Stimulated activated CD4-positive, alpha-beta T cell treated with anti-CD3 and anti-CD28 coated beads, Interleukin-4, amount 100 ng/mL, for 1 hour (primary cell): ENCODE results near the gene SLCO2A1.
"Not testable (repeated sequence)": the region's sequence is repeated elsewhere in the genome, so short reads cannot be mapped to it uniquely, and the experiment has no call there.

Source experiments
- DNase-seq: peaks from one replicate; pipeline ENCODE4 v3.0.0-alpha.2; 2020

The SLCO2A1 gene

GRCh38 chr3:134029734-134030378 is at the start of gene SLCO2A1:
Gene SLCO2A1 (minus strand): TSS chr3:134029925. CDS start chr3:134029802, 123 bp downstream.
- peak; percentile 4 for DNase-seq

- DNase-seq: no peak
Measured at GRCh38 chr3:134079111-134079547, 49.4 kb upstream of the SLCO2A1 start.

- DNase-seq: no peak
Measured at GRCh38 chr3:134078169-134078831, 48.6 kb upstream of the SLCO2A1 start.

GRCh38 chr3:134077649-134078161 is 48.0 kb upstream of the SLCO2A1 start:
- no peak for DNase-seq

GRCh38 chr3:134076851-134077250 is 47.1 kb upstream of the SLCO2A1 start:
- DNase-seq: no peak

- DNase-seq: no peak
Measured at GRCh38 chr3:134075846-134076245, 46.1 kb upstream of the SLCO2A1 start.

- DNase-seq: no peak
Measured at GRCh38 chr3:134075568-134075825, 45.8 kb upstream of the SLCO2A1 start.

GRCh38 chr3:134074790-134075567 is 45.3 kb upstream of the SLCO2A1 start:
- no peak for DNase-seq

GRCh38 chr3:134074001-134074789 is 44.5 kb upstream of the SLCO2A1 start:
- no peak for DNase-seq

GRCh38 chr3:134073583-134073945 is 43.8 kb upstream of the SLCO2A1 start:
- DNase-seq: no peak

- no peak for DNase-seq
Measured at GRCh38 chr3:134072881-134073582, 43.3 kb upstream of the SLCO2A1 start.

GRCh38 chr3:134070281-134070680 is 40.6 kb upstream of the SLCO2A1 start:
- DNase-seq: not testable (repeated sequence)

- DNase-seq: no peak
Measured at GRCh38 chr3:134068429-134068828, 38.7 kb upstream of the SLCO2A1 start.

- no peak for DNase-seq
Measured at GRCh38 chr3:134067531-134068161, 37.9 kb upstream of the SLCO2A1 start.

- no peak for DNase-seq
Measured at GRCh38 chr3:134066651-134067530, 37.2 kb upstream of the SLCO2A1 start.

- DNase-seq: no peak
Measured at GRCh38 chr3:134066158-134066541, 36.4 kb upstream of the SLCO2A1 start.

- DNase-seq: no peak
Measured at GRCh38 chr3:134065252-134066157, 35.8 kb upstream of the SLCO2A1 start.

GRCh38 chr3:134064081-134064480 is 34.4 kb upstream of the SLCO2A1 start:
- no peak for DNase-seq

- DNase-seq: no peak
Measured at GRCh38 chr3:134061401-134061800, 31.7 kb upstream of the SLCO2A1 start.
